Subcutaneous abdominal adipose tissue (tissue), 5 donors: ENCODE results near the gene NPNT.
"Not testable (repeated sequence)": the region's sequence is repeated elsewhere in the genome, so short reads cannot be mapped to it uniquely, and the experiment has no call there.

ENCODE experiments used
- H3K27ac ChIP-seq: one replicate; pipeline ENCODE4 v1.7.0; 2013; ENCODE audit warnings: low read depth, mild to moderate bottlenecking, inconsistent platforms, low read length, moderate library complexity
- H3K27me3 ChIP-seq, 5 donors: one replicate each; pipeline ENCODE4 v1.7.0; 2013; ENCODE audit warnings: low read length in 5 of 5, inconsistent platforms in 1 of 5; ENCODE audit not compliant: control insufficient read depth in 5 of 5, insufficient read depth in 4 of 5
- H3K36me3 ChIP-seq, 5 donors: one replicate each; pipeline ENCODE4 v1.7.0; 2013; ENCODE audit warnings: low read length in 5 of 5; ENCODE audit not compliant: control insufficient read depth in 5 of 5, insufficient read depth in 5 of 5
- H3K4me1 ChIP-seq, 5 donors: one replicate each; pipeline ENCODE4 v1.7.0; 2013; ENCODE audit warnings: low read length in 5 of 5, mild to moderate bottlenecking in 3 of 5, moderate library complexity in 1 of 5; ENCODE audit not compliant: control insufficient read depth in 5 of 5, insufficient read depth in 5 of 5
- H3K4me3 ChIP-seq, 5 donors: one replicate each; pipeline ENCODE4 v1.7.0; 2013; ENCODE audit warnings: low read length in 5 of 5, low read depth in 1 of 5
- H3K9ac ChIP-seq, 5 donors: one replicate each; pipeline ENCODE4 v1.7.0; 2013; ENCODE audit warnings: low read length in 5 of 5, mild to moderate bottlenecking in 4 of 5, moderate library complexity in 3 of 5
- H3K9me3 ChIP-seq, 5 donors: one replicate each; pipeline ENCODE4 v1.7.0; 2013; ENCODE audit warnings: low read length in 5 of 5; ENCODE audit not compliant: control insufficient read depth in 5 of 5
- donor health status: healthy.
- donor health status: healthy.
- donor health status: healthy.
- donor health status: healthy.
- donor health status: healthy.

Gene NPNT, protein sequence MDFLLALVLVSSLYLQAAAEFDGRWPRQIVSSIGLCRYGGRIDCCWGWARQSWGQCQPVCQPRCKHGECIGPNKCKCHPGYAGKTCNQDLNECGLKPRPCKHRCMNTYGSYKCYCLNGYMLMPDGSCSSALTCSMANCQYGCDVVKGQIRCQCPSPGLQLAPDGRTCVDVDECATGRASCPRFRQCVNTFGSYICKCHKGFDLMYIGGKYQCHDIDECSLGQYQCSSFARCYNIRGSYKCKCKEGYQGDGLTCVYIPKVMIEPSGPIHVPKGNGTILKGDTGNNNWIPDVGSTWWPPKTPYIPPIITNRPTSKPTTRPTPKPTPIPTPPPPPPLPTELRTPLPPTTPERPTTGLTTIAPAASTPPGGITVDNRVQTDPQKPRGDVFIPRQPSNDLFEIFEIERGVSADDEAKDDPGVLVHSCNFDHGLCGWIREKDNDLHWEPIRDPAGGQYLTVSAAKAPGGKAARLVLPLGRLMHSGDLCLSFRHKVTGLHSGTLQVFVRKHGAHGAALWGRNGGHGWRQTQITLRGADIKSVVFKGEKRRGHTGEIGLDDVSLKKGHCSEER

DNA sequence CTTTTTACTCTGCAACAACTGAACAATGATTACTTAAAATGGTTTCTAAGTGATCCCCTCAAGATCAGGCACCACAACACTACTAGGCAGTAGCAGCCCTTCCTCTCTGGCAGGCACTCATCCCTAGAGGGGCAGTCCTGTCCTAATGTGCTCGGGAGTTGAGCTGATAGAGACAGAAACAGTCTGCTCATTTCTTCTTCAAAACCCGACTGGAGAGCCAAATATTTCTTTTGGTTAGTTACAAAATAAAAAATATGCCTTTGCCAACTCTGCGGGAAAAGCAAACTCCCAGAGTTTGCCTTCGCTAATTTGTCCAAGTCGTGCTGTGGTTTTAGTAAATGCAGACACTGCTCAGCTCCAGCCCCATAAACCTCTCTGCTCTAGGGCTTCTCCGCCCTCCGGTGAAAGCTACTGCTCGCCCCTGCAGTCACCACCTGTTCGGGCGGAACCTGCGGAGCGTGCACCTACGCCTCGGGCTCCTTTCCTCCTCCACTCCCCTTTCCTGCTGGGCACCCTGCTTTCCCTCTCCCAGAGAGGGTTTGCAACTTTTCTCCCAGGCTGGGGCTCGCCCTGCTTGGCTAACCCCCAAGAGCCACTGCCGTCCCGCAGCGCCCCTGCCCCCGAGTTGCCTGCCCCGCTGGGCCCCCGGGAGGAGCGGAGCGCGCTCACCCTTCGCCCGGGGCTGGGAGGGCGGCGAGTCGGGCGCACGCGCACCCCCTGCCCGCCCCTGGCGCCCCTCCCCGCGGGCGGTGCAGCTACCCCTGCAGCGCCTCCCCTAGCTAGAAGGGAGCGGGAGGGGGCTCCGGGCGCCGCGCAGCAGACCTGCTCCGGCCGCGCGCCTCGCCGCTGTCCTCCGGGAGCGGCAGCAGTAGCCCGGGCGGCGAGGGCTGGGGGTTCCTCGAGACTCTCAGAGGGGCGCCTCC is at the start of gene NPNT:
Gene NPNT (plus strand): TSS at position 812 of the 923 bp plus-strand sequence. CDS start 182 bp downstream, outside the sequence.
- H3K27ac ChIP-seq = no peak within 1 kb of the TSS
- H3K4me3 ChIP-seq = peak within 1 kb of the TSS; percentile 55 to 70 (median 58)
- no peaks in the 10 kb centered on the region for H3K36me3 ChIP-seq
- no peak within 1 kb of the TSS for H3K9ac ChIP-seq
- no peaks in the 10 kb centered on the region for H3K9me3 ChIP-seq
- H3K27me3 ChIP-seq = peaks cover 13 to 55% (median 18%) of the 10 kb centered on the region in 5 donors
- H3K4me1 ChIP-seq = peaks cover 0 to 23% (median 18%) of the 10 kb centered on the region in 5 donors

DNA sequence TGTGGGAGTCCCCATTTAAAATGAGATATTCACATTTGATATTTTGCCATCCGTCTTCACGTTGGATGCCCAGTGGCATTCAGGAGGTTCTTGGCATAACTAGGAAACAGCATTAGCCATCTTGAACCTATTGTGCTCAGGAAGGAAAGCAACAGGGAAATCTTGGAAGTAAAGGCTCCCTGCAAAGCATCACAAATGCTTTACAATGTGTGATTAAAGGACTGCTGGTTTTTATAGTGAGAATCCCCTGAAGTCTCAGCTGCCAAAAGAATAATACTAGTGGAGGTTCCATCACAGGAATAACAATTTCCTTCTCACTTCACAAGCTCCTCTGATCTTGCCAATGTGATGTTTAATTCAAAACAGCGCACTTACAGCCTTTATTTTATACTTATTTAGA is 49.7 kb upstream of the NPNT start:
- no peak overlapping the region for H3K9ac ChIP-seq
- H3K4me1 ChIP-seq = no peaks in the 10 kb centered on the region
- H3K27ac ChIP-seq = no peak overlapping the region
- H3K4me3 ChIP-seq = no peak overlapping the region
- peaks cover 0 to 11% (median 4%) of the 10 kb centered on the region in 5 donors for H3K36me3 ChIP-seq
- H3K27me3 ChIP-seq = no peaks in the 10 kb centered on the region
- H3K9me3 ChIP-seq = no peaks in the 10 kb centered on the region

GRCh38 chr4:105848359-105848758 is 46.9 kb upstream of the NPNT start:
- not testable (repeated sequence) for H3K4me3 ChIP-seq, H3K36me3 ChIP-seq, H3K9me3 ChIP-seq, H3K27me3 ChIP-seq, H3K9ac ChIP-seq, H3K27ac ChIP-seq, H3K4me1 ChIP-seq

GRCh38 chr4:105851196-105851595 is 44.1 kb upstream of the NPNT start:
- H3K27ac ChIP-seq = no peak overlapping the region
- no peak overlapping the region for H3K4me3 ChIP-seq
- H3K27me3 ChIP-seq = no peaks in the 10 kb centered on the region
- no peaks in the 10 kb centered on the region for H3K36me3 ChIP-seq
- no peak overlapping the region for H3K9ac ChIP-seq
- H3K4me1 ChIP-seq = no peaks in the 10 kb centered on the region
- H3K9me3 ChIP-seq = peaks cover 0 to 10% (median 0%) of the 10 kb centered on the region in 5 donors

DNA sequence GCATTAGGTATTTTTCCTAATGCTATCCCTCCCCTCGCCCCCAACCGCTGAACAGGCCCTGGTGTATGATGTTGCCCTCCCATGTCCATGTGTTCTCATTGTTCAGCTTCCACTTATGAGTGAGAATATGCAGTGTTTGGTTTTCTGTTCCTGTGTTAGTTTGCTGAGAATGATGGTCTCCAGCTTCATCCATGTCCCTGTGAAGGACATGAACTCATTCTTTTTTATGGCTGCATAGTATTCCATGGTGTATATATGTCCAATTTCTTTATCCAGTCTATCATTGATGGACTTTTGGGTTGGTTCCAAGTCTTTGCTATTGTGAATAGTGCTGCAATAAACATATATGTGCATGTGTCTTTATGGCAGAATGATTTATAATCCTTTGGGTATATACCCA is 43.0 kb upstream of the NPNT start:
- H3K4me3 ChIP-seq, H3K27me3 ChIP-seq, H3K4me1 ChIP-seq, H3K9ac ChIP-seq, H3K36me3 ChIP-seq, H3K27ac ChIP-seq: not testable (repeated sequence)
- peaks cover 0 to 13% (median 0%) of the 10 kb centered on the region in 5 donors for H3K9me3 ChIP-seq

- no peaks in the 10 kb centered on the region for H3K36me3 ChIP-seq
- H3K9ac ChIP-seq = no peak overlapping the region
- peaks cover 0 to 19% (median 6%) of the 10 kb centered on the region in 5 donors for H3K9me3 ChIP-seq
- H3K4me1 ChIP-seq = no peaks in the 10 kb centered on the region
- no peak overlapping the region for H3K4me3 ChIP-seq
- H3K27me3 ChIP-seq = no peaks in the 10 kb centered on the region
- H3K27ac ChIP-seq = no peak overlapping the region
Measured at GRCh38 chr4:105858466-105859040, 36.7 kb upstream of the NPNT start.

- Histone ChIP-seq H3K9me3 (peaks cover 0 to 19% (median 6%) of the 10 kb centered on the region in 5 donors), H3K4me1 (no peaks in the 10 kb centered on the region), H3K27me3 (no peaks in the 10 kb centered on the region), H3K27ac (no peak overlapping the region), H3K4me3 (no peak overlapping the region), H3K36me3 (no peaks in the 10 kb centered on the region), H3K9ac (no peak overlapping the region)
Measured at GRCh38 chr4:105859233-105859632, 36.0 kb upstream of the NPNT start.

DNA sequence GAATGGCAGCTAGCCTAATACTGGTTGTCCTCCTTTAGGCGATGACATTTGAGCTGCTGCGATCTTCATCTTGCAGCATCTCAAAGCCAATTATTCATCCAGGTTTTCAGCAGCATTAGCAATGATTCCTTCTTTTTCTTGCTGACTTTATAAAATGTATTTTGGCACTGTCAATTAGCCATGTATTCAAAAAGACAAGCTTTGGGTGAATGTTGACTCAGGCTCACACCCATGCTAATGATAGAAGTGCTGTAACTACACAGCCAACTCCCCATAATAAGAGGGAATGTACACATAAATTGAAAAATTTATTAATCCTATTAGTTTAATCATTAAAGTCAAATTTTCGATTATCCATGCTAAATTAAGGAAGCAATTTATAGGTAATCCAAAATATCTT is 24.3 kb upstream of the NPNT start:
- H3K27me3 ChIP-seq = no peaks in the 10 kb centered on the region
- H3K9me3 ChIP-seq = no peaks in the 10 kb centered on the region
- H3K4me3 ChIP-seq = no peak overlapping the region
- H3K27ac ChIP-seq = no peak overlapping the region
- H3K9ac ChIP-seq = no peak overlapping the region
- H3K36me3 ChIP-seq = no peaks in the 10 kb centered on the region
- no peaks in the 10 kb centered on the region for H3K4me1 ChIP-seq

GRCh38 chr4:105871997-105872396 is 23.3 kb upstream of the NPNT start:
- Histone ChIP-seq H3K4me1 (no peaks in the 10 kb centered on the region), H3K9ac (no peak overlapping the region), H3K27me3 (no peaks in the 10 kb centered on the region), H3K27ac (no peak overlapping the region), H3K4me3 (no peak overlapping the region), H3K36me3 (no peaks in the 10 kb centered on the region), H3K9me3 (no peaks in the 10 kb centered on the region)
